OCI-LY7 (cell line): Measurements from ENCODE around the gene PGRMC2. TPM values are rescaled to one million over a fixed set of nuclear protein-coding genes. Genes with fewer than 3 reads are reported as not detected.
"Not testable (repeated sequence)": the region's sequence is repeated elsewhere in the genome, so short reads cannot be mapped to it uniquely, and the experiment has no call there.

ENCODE experiments used
- BruUV-seq: library from RNA; stranded (reverse); fragments of 400-500 nt; replicated peaks from 2 replicates; lab custom pipeline; 2021; lab: Mats Ljungman, UMichigan
- CTCF ChIA-PET: fragments of 300-600 bp; sonication (Branson Sonifier 250); formaldehyde crosslinking; loops from one replicate; lab custom pipeline; 2022; ENCODE audit warnings: antibody characterized with exemption; ENCODE audit not compliant: unreplicated experiment; lab: Charles Lee
- POLR2A ChIA-PET: fragments of 300-600 bp; sonication (Branson Sonifier 250); formaldehyde crosslinking; loops from one replicate; lab custom pipeline; 2022; ENCODE audit warnings: antibody characterized with exemption; lab: Charles Lee
- DNase-seq: peaks from one replicate; pipeline ENCODE4 v3.0.0-alpha.2; 2015; ENCODE audit warnings: low spot score
- H2AFZ ChIP-seq: fragments of 200-600 bp; sonication (generic), shearing (Covaris generic); 2 replicates; pipeline ENCODE4 v1.6.1; 2014; ENCODE audit warnings: mild to moderate bottlenecking, antibody characterized with exemption, low read length, moderate library complexity
- H3K27ac ChIP-seq: fragments of 200-600 bp; sonication (generic); 2 replicates; pipeline ENCODE4 v1.5.1; 2014; ENCODE audit warnings: mixed run types, low read depth, mild to moderate bottlenecking, moderate library complexity, low read length, inconsistent platforms; ENCODE audit not compliant: poor library complexity, severe bottlenecking
- H3K36me3 ChIP-seq: fragments of 200-600 bp; sonication (generic); 2 replicates; pipeline ENCODE4 v1.6.1; 2014; ENCODE audit warnings: mild to moderate bottlenecking, antibody characterized with exemption, low read length, moderate library complexity, mixed read lengths; ENCODE audit not compliant: insufficient read depth
- H3K4me1 ChIP-seq: fragments of 200-600 bp; sonication (generic); 2 replicates; pipeline ENCODE4 v1.5.1; 2014; ENCODE audit warnings: mild to moderate bottlenecking, low read length; ENCODE audit not compliant: insufficient read depth, poor library complexity, severe bottlenecking
- H3K4me2 ChIP-seq: fragments of 200-600 bp; sonication (generic); 2 replicates; pipeline ENCODE4 v1.6.1; 2014; ENCODE audit warnings: mild to moderate bottlenecking, low read length
- H3K4me3 ChIP-seq: fragments of 200-600 bp; sonication (generic); 2 replicates; pipeline ENCODE4 v1.5.1; 2014; ENCODE audit warnings: mild to moderate bottlenecking, low read depth, low read length; ENCODE audit not compliant: poor library complexity, severe bottlenecking
- H3K79me2 ChIP-seq: fragments of 200-600 bp; sonication (generic); 2 replicates; pipeline ENCODE4 v1.6.1; 2016; ENCODE audit warnings: low read depth, mild to moderate bottlenecking, low read length, moderate library complexity, mixed read lengths; ENCODE audit not compliant: insufficient read depth
- H3K9me2 ChIP-seq: fragments of 200-600 bp; sonication (generic); 2 replicates; pipeline ENCODE4 v1.6.1; 2016; ENCODE audit warnings: mild to moderate bottlenecking, low read length, mixed read lengths; ENCODE audit not compliant: insufficient read depth
- H3K9me3 ChIP-seq: fragments of 200-600 bp; sonication (generic); 2 replicates; pipeline ENCODE4 v1.6.1; 2014; ENCODE audit warnings: mild to moderate bottlenecking, mixed run types, low read length, mixed read lengths
- H4K20me1 ChIP-seq: fragments of 200-600 bp; sonication (generic); 2 replicates; pipeline ENCODE4 v1.6.1; 2014; ENCODE audit warnings: mild to moderate bottlenecking, antibody characterized with exemption, low read length, moderate library complexity, mixed read lengths; ENCODE audit not compliant: insufficient read depth
- CTCF ChIP-seq: fragments of 200-600 bp; sonication (generic); conservative IDR thresholded peaks from 2 replicates; pipeline ENCODE4 v1.5.1; 2014; ENCODE audit warnings: mild to moderate bottlenecking, antibody characterized with exemption, low read length, moderate library complexity, mixed read lengths
- EZH2phosphoT487 ChIP-seq: fragments of 200-600 bp; sonication (generic); IDR thresholded peaks from 2 replicates; pipeline ENCODE4 v1.6.1; 2018; ENCODE audit warnings: low read depth, borderline replicate concordance, mild to moderate bottlenecking, mixed run types, antibody characterized with exemption, low read length, moderate library complexity, mixed read lengths
- intact Hi-C: fragments of 100-400 bp; cut with micrococcal nuclease; formaldehyde crosslinking; loops from one replicate; pipeline ENCODE4 v1.10.0; 2022; ENCODE audit not compliant: unreplicated experiment
- total RNA-seq, 2 experiments: library from RNA; depleted of rRNA in 1 of 2; stranded (reverse); fragments of >200 nt in 1 of 2; shearing (Covaris generic) in 1 of 2; gene quantifications; 2 replicates each; pipeline ENCODE4 v1.2.3, GENCODE V29; 2014 to 2022

Gene PGRMC2
- total RNA-seq, 2 experiments from 2014 or later: 10.5 to 45.3 TPM

GRCh38 chr4:128267745-128268144, 19.9 kb downstream of the PGRMC2 start:
- Histone ChIP-seq H4K20me1 (no peaks in the 10 kb centered on the region), H3K9me3 (peaks cover 11% of the 10 kb centered on the region; the same call in 1 of the 2 replicates), H3K79me2 (peaks cover 3% of the 10 kb centered on the region; the same call in 1 of the 2 replicates), H2AFZ (no peak overlapping the region), H3K4me2 (no peak overlapping the region), H3K4me1 (no peaks in the 10 kb centered on the region), H3K4me3 (no peak overlapping the region), H3K36me3 (peaks cover 39% of the 10 kb centered on the region), H3K27ac (no peak overlapping the region), H3K9me2 (no peaks in the 10 kb centered on the region)
- CTCF ChIA-PET: no interaction called here
- no peak for DNase-seq
- POLR2A ChIA-PET: interaction anchor here (0.6 to 1.6 kb wide), 3 partner anchors 17 to 106 kb away, joined by 3 to 5 read pairs (median 4); no protein-coding TSS in a partner anchor
- intact Hi-C loops: no loop called here
- TF ChIP-seq CTCF: no peak
- TF ChIP-seq EZH2phosphoT487: no peak
- no TSS peak for BruUV-seq

DNA sequence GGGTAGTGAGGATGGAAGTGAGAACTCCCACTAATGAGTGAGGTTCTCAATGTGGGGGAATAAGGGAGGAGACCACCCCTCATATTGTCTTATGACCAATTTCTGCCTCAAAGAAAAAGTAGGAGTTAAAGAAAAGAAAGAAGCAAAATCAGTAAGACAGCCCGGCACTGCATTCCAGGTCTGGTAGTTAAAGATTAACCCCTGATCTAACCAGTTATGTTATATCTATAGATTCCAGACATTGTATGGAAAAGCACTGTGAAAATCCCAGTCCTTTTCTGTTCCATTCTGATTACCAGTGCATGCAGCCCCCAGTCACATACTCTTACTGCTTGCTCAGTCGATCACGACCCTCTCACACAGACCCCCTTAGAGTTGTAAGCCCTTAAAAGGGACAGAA, 20.4 kb downstream of the PGRMC2 start:
- intact Hi-C loops, H3K27ac ChIP-seq, CTCF ChIA-PET, DNase-seq, H3K9me2 ChIP-seq, H3K4me3 ChIP-seq, H4K20me1 ChIP-seq, H3K4me2 ChIP-seq, H2AFZ ChIP-seq, H3K79me2 ChIP-seq, H3K4me1 ChIP-seq, BruUV-seq: not testable (repeated sequence)
- POLR2A ChIA-PET: interaction anchor here (0.7 to 1.6 kb wide), 2 partner anchors 16 to 56 kb away, joined by 3 to 4 read pairs; no protein-coding TSS in a partner anchor
- Histone ChIP-seq H3K9me3 (peaks cover 11% of the 10 kb centered on the region; the same call in 1 of the 2 replicates), H3K36me3 (peaks cover 34% of the 10 kb centered on the region)

- CTCF ChIA-PET, DNase-seq, H4K20me1 ChIP-seq, H3K27ac ChIP-seq, intact Hi-C loops, H3K4me3 ChIP-seq, H3K4me2 ChIP-seq, H3K4me1 ChIP-seq, POLR2A ChIA-PET, H2AFZ ChIP-seq, H3K9me2 ChIP-seq, H3K79me2 ChIP-seq, BruUV-seq: not testable (repeated sequence)
- H3K36me3 ChIP-seq: peaks cover 18% of the 10 kb centered on the region
- H3K9me3 ChIP-seq: peaks cover 11% of the 10 kb centered on the region; the same call in 1 of the 2 replicates
These were observed 22.1 kb downstream of the PGRMC2 start for GRCh38 chr4:128265550-128265949.

DNA sequence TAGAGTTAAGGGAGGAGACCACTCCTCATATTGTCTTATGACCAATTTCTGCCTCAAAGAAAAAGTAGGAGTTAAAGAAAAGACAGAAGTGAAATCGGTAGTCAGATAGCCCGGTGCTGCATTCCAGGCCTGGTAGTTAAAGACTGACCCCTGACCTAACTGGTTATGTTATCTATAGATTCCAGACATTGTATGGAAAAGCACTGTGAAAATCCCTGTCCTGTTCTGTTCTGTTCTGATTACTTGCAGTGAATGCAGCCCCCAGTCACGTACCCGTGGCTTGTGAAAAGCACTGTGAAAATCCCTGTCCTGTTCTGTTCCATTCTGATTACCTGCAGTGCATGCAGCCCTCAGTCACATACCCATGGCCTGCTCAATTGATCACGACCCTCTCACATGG, 27.7 kb downstream of the PGRMC2 start:
- H3K27ac ChIP-seq, H3K79me2 ChIP-seq, H3K9me3 ChIP-seq, H3K4me1 ChIP-seq, H4K20me1 ChIP-seq, H2AFZ ChIP-seq, H3K9me2 ChIP-seq, CTCF ChIA-PET, POLR2A ChIA-PET, intact Hi-C loops, DNase-seq, H3K4me2 ChIP-seq, H3K4me3 ChIP-seq, BruUV-seq, H3K36me3 ChIP-seq: not testable (repeated sequence)

GRCh38 chr4:128258166-128258565, 29.4 kb downstream of the PGRMC2 start:
- intact Hi-C loops, H3K4me1 ChIP-seq, POLR2A ChIA-PET, H3K9me2 ChIP-seq, H3K36me3 ChIP-seq, H3K4me2 ChIP-seq, H3K9me3 ChIP-seq, H3K79me2 ChIP-seq, H3K4me3 ChIP-seq, H4K20me1 ChIP-seq, H2AFZ ChIP-seq, DNase-seq, H3K27ac ChIP-seq, CTCF ChIA-PET, BruUV-seq: not testable (repeated sequence)
